DND-41 (cell line): ENCODE results near the gene NTM.

Experiments used
- ATAC-seq: fragments of 200-7000 bp; cut with Tn5 transposase; 3 replicates; pipeline ENCODE4 v1.9.1; 2021; ENCODE audit warnings: low read depth; ENCODE audit not compliant: insufficient read depth
- DNase-seq: peaks from one replicate; pipeline ENCODE4 v3.0.0-alpha.2; 2020
- H2AFZ ChIP-seq: 2 replicates; pipeline ENCODE4 v1.6.0; 2012; ENCODE audit warnings: low read depth, low read length
- H3K27ac ChIP-seq: 2 replicates; pipeline ENCODE4 v1.5.1; 2012; ENCODE audit warnings: low read length, inconsistent platforms
- H3K27me3 ChIP-seq: fragments of 200-600 bp; sonication (generic); 2 replicates; pipeline ENCODE4 v1.6.0; 2012; ENCODE audit warnings: low read length, mild to moderate bottlenecking, inconsistent platforms; ENCODE audit not compliant: insufficient read depth, poor library complexity
- H3K36me3 ChIP-seq: 2 replicates; pipeline ENCODE4 v1.5.1; 2012; ENCODE audit warnings: low read length, inconsistent platforms; ENCODE audit not compliant: insufficient read depth
- H3K4me1 ChIP-seq: 2 replicates; pipeline ENCODE4 v1.5.1; 2012; ENCODE audit warnings: mild to moderate bottlenecking, low read length; ENCODE audit not compliant: insufficient read depth
- H3K4me2 ChIP-seq: 2 replicates; pipeline ENCODE4 v1.6.0; 2012; ENCODE audit warnings: mild to moderate bottlenecking, moderate library complexity, low read length, inconsistent platforms; ENCODE audit not compliant: insufficient read depth
- H3K4me3 ChIP-seq, 2 experiments: fragments of 200-600 bp in 1 of 2; shearing (Covaris generic) in 1 of 2; 2 replicates each; pipeline ENCODE4 v1.5.1; 2012 to 2016; ENCODE audit warnings: inconsistent platforms in 2 of 2, low read length in 2 of 2, mild to moderate bottlenecking in 2 of 2, low read depth in 1 of 2, moderate library complexity in 1 of 2
- H3K79me2 ChIP-seq: 2 replicates; pipeline ENCODE4 v1.6.0; 2012; ENCODE audit warnings: low read length, inconsistent platforms; ENCODE audit not compliant: insufficient read depth
- H3K9ac ChIP-seq: 2 replicates; pipeline ENCODE4 v1.6.0; 2012; ENCODE audit warnings: low read depth, mild to moderate bottlenecking, inconsistent platforms, low read length, moderate library complexity
- H3K9me3 ChIP-seq: 2 replicates; pipeline ENCODE4 v1.5.1; 2012; ENCODE audit warnings: low read length, moderate library complexity, mild to moderate bottlenecking, inconsistent platforms; ENCODE audit not compliant: insufficient read depth, severe bottlenecking
- H4K20me1 ChIP-seq: 2 replicates; pipeline ENCODE4 v1.6.0; 2012; ENCODE audit warnings: low read length; ENCODE audit not compliant: insufficient read depth
- EZH2 ChIP-seq: IDR thresholded peaks from 3 replicates; pipeline ENCODE4 v1.6.1; 2012; ENCODE audit warnings: borderline replicate concordance, low read depth, mild to moderate bottlenecking, moderate library complexity, low read length, inconsistent platforms; ENCODE audit not compliant: severe bottlenecking
- TF ChIP-seq, protein P1 (sequence below): IDR thresholded peaks from 2 replicates; pipeline ENCODE4 v1.5.1; 2012; ENCODE audit warnings: borderline replicate concordance, low read length, moderate library complexity, mild to moderate bottlenecking; ENCODE audit not compliant: poor library complexity, severe bottlenecking; ENCODE audit errors: extremely low read depth

Gene NTM

DNA sequence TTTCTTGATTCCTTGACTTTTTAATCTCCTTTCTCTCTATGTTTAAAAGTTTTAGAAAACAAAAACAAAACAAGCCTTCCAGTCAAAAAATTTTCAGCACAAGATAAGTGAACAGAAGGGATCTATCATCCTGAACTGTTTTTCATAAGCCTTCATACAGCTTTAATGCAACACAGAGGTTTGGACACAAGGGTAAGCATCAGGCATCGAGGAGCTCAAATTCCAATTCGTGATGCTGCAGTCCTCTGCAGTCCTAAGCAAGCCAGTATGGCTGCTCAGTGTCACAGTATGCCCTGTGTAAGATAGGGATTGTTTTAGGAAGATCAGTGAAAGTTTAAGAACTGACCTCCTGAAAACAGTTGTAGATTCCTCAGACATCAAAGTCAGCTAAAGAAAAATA lies 740.9 kb downstream of the NTM start:
- TF ChIP-seq, protein P1, sequence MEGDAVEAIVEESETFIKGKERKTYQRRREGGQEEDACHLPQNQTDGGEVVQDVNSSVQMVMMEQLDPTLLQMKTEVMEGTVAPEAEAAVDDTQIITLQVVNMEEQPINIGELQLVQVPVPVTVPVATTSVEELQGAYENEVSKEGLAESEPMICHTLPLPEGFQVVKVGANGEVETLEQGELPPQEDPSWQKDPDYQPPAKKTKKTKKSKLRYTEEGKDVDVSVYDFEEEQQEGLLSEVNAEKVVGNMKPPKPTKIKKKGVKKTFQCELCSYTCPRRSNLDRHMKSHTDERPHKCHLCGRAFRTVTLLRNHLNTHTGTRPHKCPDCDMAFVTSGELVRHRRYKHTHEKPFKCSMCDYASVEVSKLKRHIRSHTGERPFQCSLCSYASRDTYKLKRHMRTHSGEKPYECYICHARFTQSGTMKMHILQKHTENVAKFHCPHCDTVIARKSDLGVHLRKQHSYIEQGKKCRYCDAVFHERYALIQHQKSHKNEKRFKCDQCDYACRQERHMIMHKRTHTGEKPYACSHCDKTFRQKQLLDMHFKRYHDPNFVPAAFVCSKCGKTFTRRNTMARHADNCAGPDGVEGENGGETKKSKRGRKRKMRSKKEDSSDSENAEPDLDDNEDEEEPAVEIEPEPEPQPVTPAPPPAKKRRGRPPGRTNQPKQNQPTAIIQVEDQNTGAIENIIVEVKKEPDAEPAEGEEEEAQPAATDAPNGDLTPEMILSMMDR: no peak
- TF ChIP-seq EZH2: no peak
- H3K4me2 ChIP-seq: no peak overlapping the region
- H3K27ac ChIP-seq: no peak overlapping the region
- no peak for DNase-seq
- H3K36me3 ChIP-seq: no peaks in the 10 kb centered on the region
- no peak overlapping the region for H3K4me3 ChIP-seq
- no peaks in the 10 kb centered on the region for H4K20me1 ChIP-seq
- H3K9ac ChIP-seq: no peak overlapping the region
- H3K79me2 ChIP-seq: no peaks in the 10 kb centered on the region
- H3K27me3 ChIP-seq: no peaks in the 10 kb centered on the region
- no peak for ATAC-seq
- H3K9me3 ChIP-seq: no peaks in the 10 kb centered on the region
- H3K4me1 ChIP-seq: no peaks in the 10 kb centered on the region
- H2AFZ ChIP-seq: no peak overlapping the region

DNA sequence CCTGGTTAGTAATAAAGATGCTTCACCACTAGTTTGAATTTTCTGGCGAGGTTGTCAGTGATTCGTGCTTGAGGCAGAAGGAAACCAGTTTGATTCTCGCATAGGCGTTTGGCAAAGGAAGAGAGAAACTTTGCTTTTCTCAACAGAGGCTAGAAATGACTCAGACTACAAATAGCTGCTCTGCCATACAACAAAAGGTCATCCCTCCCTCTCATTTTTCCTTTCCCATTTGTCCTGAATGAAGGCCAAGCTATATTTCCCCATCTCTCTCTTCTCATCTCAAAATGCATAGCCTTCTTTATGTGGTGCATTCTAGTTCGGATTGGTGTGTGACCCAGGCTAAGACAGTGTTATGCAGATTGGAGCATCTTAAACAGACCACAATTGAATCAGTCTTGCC lies 741.4 kb downstream of the NTM start:
- Histone ChIP-seq H2AFZ (no peak overlapping the region), H3K27me3 (no peaks in the 10 kb centered on the region), H3K9me3 (no peaks in the 10 kb centered on the region), H3K36me3 (no peaks in the 10 kb centered on the region), H3K79me2 (no peaks in the 10 kb centered on the region), H3K4me2 (no peak overlapping the region), H4K20me1 (no peaks in the 10 kb centered on the region), H3K4me3 (no peak overlapping the region), H3K9ac (no peak overlapping the region), H3K4me1 (no peaks in the 10 kb centered on the region), H3K27ac (no peak overlapping the region)
- no peak for DNase-seq
- TF ChIP-seq EZH2: no peak
- TF ChIP-seq, protein P1: no peak
- no peak for ATAC-seq

DNA sequence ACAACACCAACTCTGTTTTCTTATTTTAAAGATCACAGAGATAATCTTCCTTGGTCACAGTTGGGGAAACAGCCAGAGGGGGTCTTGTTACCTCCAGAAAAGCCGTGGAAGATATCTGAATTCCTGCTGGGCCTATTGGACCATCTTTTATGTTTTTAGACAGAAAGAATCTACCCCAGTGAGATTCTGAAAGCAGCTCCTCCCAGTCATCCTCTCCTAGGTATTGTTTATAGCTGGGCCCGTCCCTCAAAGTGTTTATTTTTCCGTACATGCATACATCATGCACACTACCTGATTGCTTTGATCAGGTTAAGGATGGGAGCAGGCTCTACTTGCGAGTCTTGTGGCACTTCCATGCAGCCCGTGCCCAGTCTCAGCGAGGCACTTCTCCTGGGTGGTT lies 742.4 kb downstream of the NTM start:
- ATAC-seq (no peak), DNase-seq (no peak)
- Histone ChIP-seq H3K27me3 (no peaks in the 10 kb centered on the region), H3K4me3 (no peak overlapping the region), H4K20me1 (no peaks in the 10 kb centered on the region), H3K9ac (no peak overlapping the region), H3K9me3 (no peaks in the 10 kb centered on the region), H3K4me1 (no peaks in the 10 kb centered on the region), H3K79me2 (no peaks in the 10 kb centered on the region), H2AFZ (no peak overlapping the region), H3K4me2 (no peak overlapping the region), H3K27ac (no peak overlapping the region), H3K36me3 (no peaks in the 10 kb centered on the region)
- no peak for TF ChIP-seq EZH2
- TF ChIP-seq, protein P1: no peak

DNA sequence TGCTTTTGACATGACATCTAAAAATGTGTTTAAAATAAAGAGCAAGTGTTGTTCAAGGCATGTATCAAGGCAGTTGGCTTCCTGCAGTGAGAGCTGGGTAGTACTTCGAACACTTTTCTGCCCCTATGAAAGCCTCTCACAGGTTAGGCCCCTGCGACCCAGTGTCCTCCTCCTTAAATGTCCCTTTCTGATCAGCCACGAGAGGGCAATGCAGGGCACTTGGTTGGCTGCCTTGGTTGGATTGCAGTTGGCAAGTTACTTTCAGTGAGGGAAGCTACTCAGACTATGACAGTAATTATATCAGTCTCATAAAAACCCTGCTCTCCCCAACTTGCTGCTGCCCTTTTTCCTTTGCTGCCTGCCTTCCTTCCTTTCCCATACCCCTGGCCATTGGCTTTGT lies 743.8 kb downstream of the NTM start:
- no peak overlapping the region for H3K4me2 ChIP-seq
- no peaks in the 10 kb centered on the region for H3K36me3 ChIP-seq
- H3K27ac ChIP-seq: no peak overlapping the region
- H3K27me3 ChIP-seq: peaks cover 7% of the 10 kb centered on the region
- H3K9me3 ChIP-seq: no peaks in the 10 kb centered on the region
- no peak overlapping the region for H3K9ac ChIP-seq
- DNase-seq: peak; percentile 20
- H3K4me1 ChIP-seq: no peaks in the 10 kb centered on the region
- TF ChIP-seq, protein P1: peak; percentile 57
- TF ChIP-seq EZH2: no peak
- H3K79me2 ChIP-seq: no peaks in the 10 kb centered on the region
- no peak overlapping the region for H3K4me3 ChIP-seq
- peak; percentile 44; the same call in 1 of the 3 replicates for ATAC-seq
- H2AFZ ChIP-seq: no peak overlapping the region
- no peaks in the 10 kb centered on the region for H4K20me1 ChIP-seq
